GM12878 (cell line): ENCODE results near the gene STRIP2. TPM values are rescaled to one million over a fixed set of nuclear protein-coding genes. Genes with fewer than 3 reads are reported as not detected.
"Not testable (repeated sequence)": the region's sequence is repeated elsewhere in the genome, so short reads cannot be mapped to it uniquely, and the experiment has no call there.

Source experiments
- ATAC-seq: fragments of 200-7000 bp; cut with Tn5 transposase; 3 replicates; pipeline ENCODE4 v1.9.1; 2020; ENCODE audit warnings: mild to moderate bottlenecking, moderate library complexity
- BruUV-seq: library from RNA; stranded (reverse); fragments of 400-500 nt; replicated peaks from 2 replicates; lab custom pipeline; 2021; lab: Mats Ljungman, UMichigan
- CTCF ChIA-PET: fragments of 300-600 bp; sonication (Branson Sonifier 250); formaldehyde crosslinking; extraction: SDS; loops from one replicate; lab custom pipeline; 2021; ENCODE audit warnings: inconsistent platforms; lab: Yijun Ruan, JAX
- POLR2A ChIA-PET: fragments of 350-600 bp; formaldehyde crosslinking; extraction: SDS; loops from one replicate; lab custom pipeline; 2021; ENCODE audit warnings: inconsistent platforms; lab: Charles Lee
- RAD21 ChIA-PET: fragments of 300-600 bp; sonication (Branson Sonifier 250); formaldehyde crosslinking; loops from one replicate; lab custom pipeline; 2023; ENCODE audit warnings: antibody characterized with exemption; ENCODE audit not compliant: unreplicated experiment; lab: Charles Lee
- SMC1A ChIA-PET: fragments of 300-600 bp; sonication (Branson Sonifier 250); formaldehyde crosslinking; loops from one replicate; lab custom pipeline; 2023; ENCODE audit not compliant: unreplicated experiment, uncharacterized antibody; lab: Charles Lee
- DNase-seq: peaks from one replicate; pipeline ENCODE4 v3.0.0-alpha.2; 2011; ENCODE audit warnings: low read depth, low spot score
- FAIRE-seq: peaks from 3 replicates; lab custom pipeline; 2011; peaks lifted over from hg19 to GRCh38; lab: Jason Lieb, UNC
- H2AFZ ChIP-seq: 2 replicates; pipeline ENCODE4 v1.6.0; 2011; ENCODE audit warnings: low read depth, low read length, control low read depth; ENCODE audit not compliant: control insufficient read depth
- H3K27ac ChIP-seq: 2 replicates; pipeline ENCODE4 v1.5.1; 2011; ENCODE audit warnings: control low read depth; ENCODE audit not compliant: control insufficient read depth, insufficient read depth
- H3K27me3 ChIP-seq, 2 experiments: replicated peaks in 1 of 2; 2 replicates each; pipeline versions ENCODE4 v1.6.0 to v1.6.1; 2011; ENCODE audit warnings: low read length in 1 of 2; ENCODE audit not compliant: control insufficient read depth in 2 of 2, insufficient read depth in 2 of 2
- H3K36me3 ChIP-seq, 2 experiments: 2 replicates each; pipeline ENCODE4 v1.5.1; 2011; ENCODE audit warnings: low read length in 1 of 2; ENCODE audit not compliant: control insufficient read depth in 2 of 2, insufficient read depth in 2 of 2
- H3K4me1 ChIP-seq: 2 replicates; pipeline ENCODE4 v1.6.1; 2011; ENCODE audit warnings: mild to moderate bottlenecking, low read length, moderate library complexity, mixed read lengths; ENCODE audit not compliant: control insufficient read depth, insufficient read depth
- H3K4me2 ChIP-seq: 2 replicates; pipeline ENCODE4 v1.6.0; 2011; ENCODE audit warnings: control low read depth; ENCODE audit not compliant: control insufficient read depth, insufficient read depth
- H3K4me3 ChIP-seq: fragments of 200-600 bp; sonication (generic); 2 replicates; pipeline ENCODE4 v1.5.1; 2016
- H3K79me2 ChIP-seq: 2 replicates; pipeline ENCODE4 v1.6.0; 2011; ENCODE audit warnings: low read length; ENCODE audit not compliant: control insufficient read depth, insufficient read depth
- H3K9ac ChIP-seq: 2 replicates; pipeline ENCODE4 v1.8.0; 2011; ENCODE audit warnings: low read length, control low read depth, mixed read lengths; ENCODE audit not compliant: control insufficient read depth, insufficient read depth
- H3K9me3 ChIP-seq: replicated peaks from 3 replicates; pipeline ENCODE4 v1.5.1; 2011; ENCODE audit warnings: mild to moderate bottlenecking, low read length; ENCODE audit not compliant: control insufficient read depth, insufficient read depth
- H4K20me1 ChIP-seq: 2 replicates; pipeline ENCODE4 v1.6.0; 2011; ENCODE audit not compliant: control insufficient read depth, insufficient read depth
- CEBPB ChIP-seq, 2 experiments: fragments of 150-350 bp in 1 of 2; IDR thresholded peaks; 2 replicates each; pipeline ENCODE4 v1.6.1; 2012 to 2014; ENCODE audit warnings: low read depth in 2 of 2, low read length in 2 of 2, borderline replicate concordance in 1 of 2, inconsistent platforms in 1 of 2
- GABPA ChIP-seq: IDR thresholded peaks from 2 replicates; pipeline ENCODE4 v1.6.1; 2014; ENCODE audit warnings: antibody characterized with exemption, low read depth, mild to moderate bottlenecking, inconsistent platforms
- IKZF1 ChIP-seq: fragments of 450-650 bp; conservative IDR thresholded peaks from 2 replicates; pipeline ENCODE4 v1.6.1; 2017; ENCODE audit warnings: antibody characterized with exemption, mild to moderate bottlenecking
- JUNB ChIP-seq: IDR thresholded peaks from 2 replicates; pipeline ENCODE4 v1.6.1; 2016; ENCODE audit warnings: antibody characterized with exemption, mild to moderate bottlenecking
- MTA2 ChIP-seq: fragments of 450-650 bp; IDR thresholded peaks from 2 replicates; pipeline ENCODE4 v1.6.1; 2016; ENCODE audit warnings: low read depth, mild to moderate bottlenecking, moderate library complexity
- NFIC ChIP-seq: IDR thresholded peaks from 2 replicates; pipeline ENCODE4 v1.6.1; 2012; ENCODE audit warnings: low read depth, mild to moderate bottlenecking, inconsistent platforms, low read length, moderate library complexity
- NR2F1 ChIP-seq: fragments of 450-650 bp; conservative IDR thresholded peaks from 2 replicates; pipeline ENCODE4 v1.6.1; 2017; ENCODE audit warnings: mild to moderate bottlenecking
- PML ChIP-seq: IDR thresholded peaks from 2 replicates; pipeline ENCODE4 v1.6.1; 2012; ENCODE audit warnings: low read length, inconsistent platforms
- RELB ChIP-seq: fragments of 450-650 bp; IDR thresholded peaks from 2 replicates; pipeline ENCODE4 v1.6.1; 2017; ENCODE audit warnings: low read depth, mild to moderate bottlenecking, moderate library complexity
- RUNX3 ChIP-seq: IDR thresholded peaks from 2 replicates; pipeline ENCODE4 v1.6.1; 2012; ENCODE audit warnings: low read length, inconsistent platforms
- SIN3A ChIP-seq: IDR thresholded peaks from 2 replicates; pipeline ENCODE4 v1.6.1; 2012; ENCODE audit warnings: low read depth, low read length, improper control_type of control experiment
- SREBF1 ChIP-seq: IDR thresholded peaks from 2 replicates; pipeline ENCODE4 v1.6.1; 2012; ENCODE audit warnings: mild to moderate bottlenecking, low read length
- TCF7 ChIP-seq: IDR thresholded peaks from 2 replicates; pipeline ENCODE4 v1.6.1; 2014; ENCODE audit warnings: antibody characterized with exemption, borderline replicate concordance
- ZNF384 ChIP-seq: IDR thresholded peaks from 2 replicates; pipeline ENCODE4 v1.6.1; 2012; ENCODE audit warnings: low read depth, mild to moderate bottlenecking, low read length, improper control_type of control experiment, borderline replicate concordance
- ZNF592 ChIP-seq: fragments of 450-650 bp; IDR thresholded peaks from 2 replicates; pipeline ENCODE4 v1.6.1; 2017; ENCODE audit warnings: mild to moderate bottlenecking, moderate library complexity
- WGBS: methylation state at CpG from one replicate; pipeline ENCODE4 v1.1.6; 2016; ENCODE audit warnings: low lambda C conversion rate; ENCODE audit not compliant: insufficient replicate concordance, insufficient coverage; ENCODE audit errors: missing lambda C conversion rate; 5-methylcytosine and 5-hydroxymethylcytosine counted together
- in situ Hi-C: fragments of 300-500 bp; cut with MboI; formaldehyde crosslinking; loops from 9 replicates; pipeline ENCODE4 v1.14.3; 2018; ENCODE audit warnings: mixed read lengths
- intact Hi-C: fragments of 100-400 bp; cut with micrococcal nuclease; formaldehyde crosslinking; loops from one replicate; pipeline ENCODE4 v1.14.2; 2022; ENCODE audit not compliant: unreplicated experiment
- polyA plus RNA-seq, 11 experiments: library from polyadenylated mRNA; depleted of rRNA in 4 of 11; unstranded in 6 of 11; stranded (reverse) in 5 of 11; fragments of >200 nt; fragmentation: Nextera tagmentation in 4 of 11; fragmentation: Illumina TruSeq in 1 of 11; extraction: Ambion mirVana in 4 of 11; extraction: Trizol in 1 of 11; gene quantifications; 1 replicate in 1 of 11; 2 replicates in 10 of 11; pipeline versions ENCODE4 v1.2.1 to v1.2.3, GENCODE V29; 2011 to 2016; ENCODE audit warnings: inconsistent platforms in 2 of 11, missing spikeins in 2 of 11, low read depth in 1 of 11
- total RNA-seq, 4 experiments: library from RNA; depleted of rRNA in 3 of 4; stranded (reverse); fragments of >200 nt in 3 of 4; fragmentation: Illumina TruSeq in 1 of 4; extraction: Trizol in 1 of 4; gene quantifications; 2 replicates each; pipeline versions ENCODE4 v1.2.1 to v1.2.3, GENCODE V29; 2013 to 2021

Gene STRIP2
- total and polyA plus RNA-seq, 10 of the 15 experiments (the other 5 are each of a cell fraction or from before 2014, with no cell fraction given) = 0.48 to 5.8 (median 1.8) TPM

GRCh38 chr7:129405527-129405926, 28.7 kb upstream of the STRIP2 start (continued):
- TF ChIP-seq RELB (peak; percentile 88), GABPA (no peak), SIN3A (no peak), ZNF384 (peak; percentile 67; the same call in 1 of the 2 replicates), PML (peak; percentile 34; the same call in 1 of the 2 replicates), TCF7 (peak; percentile 10; the same call in 1 of the 2 replicates), JUNB (peak; percentile 67), SREBF1 (no peak), RUNX3 (peak; percentile 76), IKZF1 (peak; percentile 27; the same call in 1 of the 2 replicates), ZNF592 (0 out of 2 replicates have a peak, but pooled peaks have one; percentile 14), NR2F1 (0 out of 2 replicates have a peak, but pooled peaks have one; percentile 32), MTA2 (peak; percentile 66), NFIC (peak; percentile 71; the same call in 1 of the 2 replicates), CEBPB (IDR thresholded peaks at IDR 0.05; ENCODE audit: borderline replicate concordance in 1 of 2, low read depth in 2 of 2, low read length in 2 of 2) (0 out of 4 replicates have a peak, but pooled peaks of 1 of the 2 experiments have one; percentile 30)

GRCh38 chr7:129410238-129410637, 24.0 kb upstream of the STRIP2 start:
- H3K4me2 ChIP-seq, DNase-seq, H3K27me3 ChIP-seq, ATAC-seq, RAD21 ChIA-PET, H3K27ac ChIP-seq, H3K79me2 ChIP-seq, H2AFZ ChIP-seq, H3K9ac ChIP-seq, intact Hi-C loops, H4K20me1 ChIP-seq, in situ Hi-C loops, H3K4me3 ChIP-seq, H3K4me1 ChIP-seq, H3K9me3 ChIP-seq, BruUV-seq, H3K36me3 ChIP-seq: not testable (repeated sequence)
- CTCF ChIA-PET = interaction anchor here (1.4 to 1.7 kb wide), 2 partner anchors 42 to 67 kb away, joined by 4 to 8 read pairs; no protein-coding TSS in a partner anchor
- FAIRE-seq = peak; percentile 80
- POLR2A ChIA-PET = interaction anchor here (0.5 kb wide), 1 partner anchor 61 kb away, joined by 6 read pairs; no protein-coding TSS in a partner anchor
- SMC1A ChIA-PET = interaction anchor here (1.2 to 1.4 kb wide), 2 partner anchors 21 to 25 kb away, joined by 3 to 4 read pairs; no protein-coding TSS in a partner anchor
- WGBS = 92% methylated on average over 8 of the region's 8 CpGs
